IMR-90 (cell line): ENCODE measurements around the gene PRAMEF33. TPM values are rescaled to one million over a fixed set of nuclear protein-coding genes. Genes with fewer than 3 reads are reported as not detected.
"Not testable (repeated sequence)": the region's sequence is repeated elsewhere in the genome, so short reads cannot be mapped to it uniquely, and the experiment has no call there.

Experiments
- ATAC-seq: fragments of 200-7000 bp; cut with Tn5 transposase; 2 replicates; pipeline ENCODE4 v1.9.1; 2020; ENCODE audit warnings: low read depth, mild to moderate bottlenecking, moderate library complexity
- BruUV-seq: library from RNA; stranded (reverse); fragments of 400-500 nt; replicated peaks from 2 replicates; lab custom pipeline; 2021; lab: Mats Ljungman, UMichigan
- CTCF ChIA-PET: fragments of 300-600 bp; formaldehyde crosslinking; extraction: SDS; loops from one replicate; lab custom pipeline; 2021; ENCODE audit warnings: antibody characterized with exemption; lab: Yijun Ruan, JAX
- POLR2A ChIA-PET: fragments of 300-600 bp; sonication (Branson Sonifier 250); formaldehyde crosslinking; loops from one replicate; lab custom pipeline; 2022; ENCODE audit warnings: antibody characterized with exemption; ENCODE audit not compliant: unreplicated experiment; lab: Charles Lee
- DNase-seq: peaks from one replicate; pipeline ENCODE4 v3.0.0; 2013
- H2AFZ ChIP-seq: replicated peaks from 2 replicates; pipeline ENCODE3; 2013; ENCODE audit warnings: low read length, mild to moderate bottlenecking; ENCODE audit not compliant: poor library complexity
- H2AK5ac ChIP-seq: 2 replicates; pipeline ENCODE4 v1.6.1; 2013; ENCODE audit warnings: low read depth, low read length, inconsistent platforms
- H2AK9ac ChIP-seq: replicated peaks from 2 replicates; pipeline ENCODE3; 2013; ENCODE audit warnings: mild to moderate bottlenecking, low read depth, low read length, moderate library complexity; ENCODE audit not compliant: poor library complexity
- H2BK120ac ChIP-seq: 2 replicates; pipeline ENCODE4 v1.6.1; 2013; ENCODE audit warnings: low read depth, low read length, inconsistent platforms
- H2BK15ac ChIP-seq: 3 replicates; pipeline ENCODE4 v1.6.1; 2013; ENCODE audit warnings: low read depth, low read length, inconsistent platforms
- H2BK20ac ChIP-seq: 2 replicates; pipeline ENCODE4 v1.6.1; 2013; ENCODE audit warnings: low read depth, mild to moderate bottlenecking, inconsistent platforms, low read length, moderate library complexity
- H2BK5ac ChIP-seq: 2 replicates; pipeline ENCODE4 v1.6.1; 2013; ENCODE audit warnings: mild to moderate bottlenecking, low read depth, low read length, inconsistent platforms; ENCODE audit not compliant: poor library complexity, severe bottlenecking
- H3K14ac ChIP-seq: replicated peaks from 2 replicates; pipeline ENCODE4 v1.6.1; 2013; ENCODE audit warnings: low read depth, low read length, inconsistent platforms
- H3K18ac ChIP-seq: 2 replicates; pipeline ENCODE4 v1.6.1; 2013; ENCODE audit warnings: low read depth, low read length, control low read depth
- H3K23ac ChIP-seq: 2 replicates; pipeline ENCODE4 v1.6.1; 2013; ENCODE audit warnings: low read depth, low read length, inconsistent platforms
- H3K27ac ChIP-seq: 2 replicates; pipeline ENCODE4 v1.5.1; 2013; ENCODE audit warnings: mild to moderate bottlenecking, control low read depth, low read length; ENCODE audit not compliant: insufficient read depth
- H3K27me3 ChIP-seq: 2 replicates; pipeline ENCODE4 v1.6.1; 2013; ENCODE audit warnings: low read length; ENCODE audit not compliant: control insufficient read depth, insufficient read depth
- H3K36me3 ChIP-seq: 2 replicates; pipeline ENCODE4 v1.6.1; 2013; ENCODE audit warnings: low read length, mixed read lengths; ENCODE audit not compliant: control insufficient read depth, insufficient read depth
- H3K4ac ChIP-seq: 2 replicates; pipeline ENCODE4 v1.6.1; 2013; ENCODE audit warnings: low read depth, low read length, inconsistent platforms
- H3K4me1 ChIP-seq: 2 replicates; pipeline ENCODE4 v1.6.1; 2013; ENCODE audit warnings: low read length, mixed read lengths; ENCODE audit not compliant: control insufficient read depth, insufficient read depth
- H3K4me2 ChIP-seq: 2 replicates; pipeline ENCODE4 v1.6.1; 2013; ENCODE audit warnings: low read depth, mild to moderate bottlenecking, control low read depth, low read length, moderate library complexity
- H3K4me3 ChIP-seq: 2 replicates; pipeline ENCODE4 v1.5.1; 2013; ENCODE audit warnings: low read depth, mild to moderate bottlenecking, control low read depth, low read length, moderate library complexity; ENCODE audit not compliant: insufficient read depth
- H3K56ac ChIP-seq: 2 replicates; pipeline ENCODE4 v1.6.1; 2013; ENCODE audit warnings: low read length, inconsistent platforms; ENCODE audit not compliant: insufficient read depth; ENCODE audit errors: extremely low read depth
- H3K79me1 ChIP-seq, 2 experiments: 2 replicates each; pipeline ENCODE4 v1.6.1; 2013; ENCODE audit warnings: low read length in 2 of 2, inconsistent platforms in 1 of 2, low read depth in 1 of 2
- H3K9ac ChIP-seq: 2 replicates; pipeline ENCODE4 v1.6.1; 2013; ENCODE audit warnings: low read depth, low read length, control low read depth
- H3K9me1 ChIP-seq: 2 replicates; pipeline ENCODE4 v1.6.1; 2013; ENCODE audit warnings: low read length, inconsistent platforms; ENCODE audit not compliant: insufficient read depth
- H3K9me3 ChIP-seq: 2 replicates; pipeline ENCODE4 v1.6.1; 2013; ENCODE audit warnings: low read length; ENCODE audit not compliant: control insufficient read depth, insufficient read depth
- H4K20me1 ChIP-seq: 2 replicates; pipeline ENCODE4 v1.6.1; 2013; ENCODE audit warnings: low read length, inconsistent platforms; ENCODE audit not compliant: insufficient read depth
- H4K5ac ChIP-seq: 2 replicates; pipeline ENCODE4 v1.6.1; 2013; ENCODE audit warnings: mild to moderate bottlenecking, low read depth, low read length, control low read depth
- H4K8ac ChIP-seq, 2 experiments: 2 replicates each; pipeline ENCODE4 v1.6.1; 2013; ENCODE audit warnings: low read depth in 2 of 2, low read length in 2 of 2, control low read depth in 1 of 2, inconsistent platforms in 1 of 2
- H4K91ac ChIP-seq: 2 replicates; pipeline ENCODE4 v1.6.1; 2013; ENCODE audit warnings: low read depth, low read length, inconsistent platforms; ENCODE audit not compliant: insufficient read depth
- WGBS, 2 experiments: methylation state at CpG; one replicate each; pipeline versions ENCODE4 v1.1.5 to v1.1.7; 2013; ENCODE audit warnings: missing lambda C conversion rate in 2 of 2; ENCODE audit not compliant: insufficient read length in 1 of 2; ENCODE audit errors: extremely low coverage in 2 of 2; 5-methylcytosine and 5-hydroxymethylcytosine counted together
- dilution Hi-C: fragments of 300-500 bp; cut with HindIII; formaldehyde crosslinking; loops from one replicate; pipeline ENCODE4 v1.14.3; 2018; ENCODE audit warnings: low sequenced_read_pairs; ENCODE audit not compliant: unreplicated experiment
- in situ Hi-C: fragments of 300-500 bp; cut with MboI; formaldehyde crosslinking; loops from 3 replicates; pipeline ENCODE4 v1.14.3; 2019; ENCODE audit warnings: low sequenced_read_pairs, inconsistent platforms, mixed read lengths
- intact Hi-C: fragments of 100-400 bp; cut with micrococcal nuclease; formaldehyde crosslinking; loops from 2 replicates; pipeline ENCODE4 v1.10.0; 2022
- polyA plus RNA-seq, 3 experiments: library from polyadenylated mRNA; depleted of rRNA; stranded (reverse); fragments of >200 nt; gene quantifications; 2 replicates each; pipeline ENCODE4 v1.2.3, GENCODE V29; 2012; ENCODE audit warnings: low replicate concordance in 1 of 3
- total RNA-seq: library from RNA; depleted of rRNA; stranded (reverse); fragments of >200 nt; gene quantifications from 2 replicates; pipeline ENCODE4 v1.2.3, GENCODE V29; 2012

Gene PRAMEF33
- total and polyA plus RNA-seq, 2 of the 4 experiments (the other 2 are of a cell fraction) = not detected

DNA sequence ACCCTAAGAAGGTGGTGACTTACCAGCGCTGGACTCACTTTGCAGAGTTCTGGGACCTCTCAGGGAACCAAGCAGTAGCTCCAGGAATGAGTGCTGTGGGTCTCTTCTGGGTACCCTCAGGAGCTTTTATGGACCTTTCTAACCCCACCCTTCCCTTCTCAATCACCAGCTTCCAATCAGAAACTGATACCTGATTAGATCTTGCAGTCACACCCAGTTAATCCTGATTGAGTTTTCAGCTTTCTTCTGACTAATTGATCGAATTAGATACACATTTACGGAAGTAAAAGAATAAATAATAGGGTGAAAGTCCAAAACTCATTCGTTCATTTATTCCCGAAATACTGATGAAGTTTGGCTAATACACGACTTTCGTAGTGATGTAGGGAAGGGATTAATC lies 43.7 kb downstream of the PRAMEF33 start, which contains the start of gene PRAMEF14:
PRAMEF14 (minus strand) TSS at position 101 of the 400 bp plus-strand sequence. CDS start 1,820 bp downstream, outside the sequence.
- H4K8ac ChIP-seq, H3K4me2 ChIP-seq, CTCF ChIA-PET, intact Hi-C loops, H3K4me3 ChIP-seq, H2AK9ac ChIP-seq, DNase-seq, ATAC-seq, H4K5ac ChIP-seq, H3K4ac ChIP-seq, H2AFZ ChIP-seq, H4K91ac ChIP-seq, H3K56ac ChIP-seq, H3K18ac ChIP-seq, H3K79me1 ChIP-seq, H4K20me1 ChIP-seq, POLR2A ChIA-PET, H3K14ac ChIP-seq, BruUV-seq, H3K36me3 ChIP-seq, H2BK15ac ChIP-seq, dilution Hi-C loops, H3K4me1 ChIP-seq, H3K9me1 ChIP-seq, H2BK5ac ChIP-seq, H3K9ac ChIP-seq, H3K9me3 ChIP-seq, H3K27ac ChIP-seq, H3K27me3 ChIP-seq, in situ Hi-C loops, H2BK120ac ChIP-seq, H3K23ac ChIP-seq, H2BK20ac ChIP-seq, H2AK5ac ChIP-seq: not testable (repeated sequence)
- WGBS, 2 experiments = no CpG with 5 or more reads among the region's 7 CpGs

DNA sequence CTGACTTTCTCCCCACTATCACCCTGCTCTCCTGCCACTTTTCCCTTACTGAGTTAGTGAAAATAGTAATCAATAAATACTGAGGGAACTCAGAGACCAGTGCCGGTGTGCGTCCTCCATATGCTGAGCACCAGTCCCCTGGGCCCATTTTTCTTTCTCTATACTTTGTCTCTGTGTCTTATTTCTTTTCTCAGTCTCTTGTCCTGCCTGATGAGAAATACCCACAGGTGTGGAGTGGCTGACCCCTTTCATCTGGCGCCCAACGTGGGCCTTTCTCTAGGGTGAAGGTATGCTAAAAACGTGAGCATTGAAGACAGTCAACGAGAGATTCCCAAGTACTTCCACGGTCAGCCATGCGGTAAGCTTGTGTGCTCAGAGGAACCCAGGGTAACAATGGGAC lies 50.1 kb downstream of the PRAMEF33 start:
- H2AFZ ChIP-seq, H4K5ac ChIP-seq, H3K27ac ChIP-seq, H2BK120ac ChIP-seq, BruUV-seq, H2BK20ac ChIP-seq, DNase-seq, H3K4me1 ChIP-seq, CTCF ChIA-PET, H4K20me1 ChIP-seq, H3K9ac ChIP-seq, H3K4ac ChIP-seq, in situ Hi-C loops, H3K18ac ChIP-seq, H3K56ac ChIP-seq, H3K23ac ChIP-seq, H3K4me3 ChIP-seq, H3K79me1 ChIP-seq, H2AK5ac ChIP-seq, H3K9me3 ChIP-seq, H2AK9ac ChIP-seq, H2BK5ac ChIP-seq, dilution Hi-C loops, H3K4me2 ChIP-seq, H3K9me1 ChIP-seq, H4K91ac ChIP-seq, intact Hi-C loops, H2BK15ac ChIP-seq, POLR2A ChIA-PET, H3K27me3 ChIP-seq, H4K8ac ChIP-seq, ATAC-seq, H3K14ac ChIP-seq, H3K36me3 ChIP-seq: not testable (repeated sequence)
- WGBS, 2 experiments = no CpG with 5 or more reads among the region's 8 CpGs
